Thyroid gland (tissue), 4 donors: ENCODE results near the gene XIAP.

ENCODE experiments used
- POLR2A ChIP-seq, 2 donors: fragments of 450-650 bp; IDR thresholded peaks; one replicate each; pipeline ENCODE4 v1.6.1; 2017; ENCODE audit warnings: antibody characterized with exemption in 2 of 2, mild to moderate bottlenecking in 2 of 2, moderate library complexity in 1 of 2
- TF ChIP-seq, protein P1 (sequence below), 6 experiments: fragments of 200-600 bp in 3 of 6; fragments of 450-650 bp in 3 of 6; sonication (generic) in 3 of 6; IDR thresholded peaks; one replicate each; pipeline ENCODE4 v1.5.1; 2016 to 2019; ENCODE audit warnings: antibody characterized with exemption in 6 of 6, mild to moderate bottlenecking in 2 of 6, inconsistent platforms in 1 of 6, moderate library complexity in 1 of 6

DNA sequence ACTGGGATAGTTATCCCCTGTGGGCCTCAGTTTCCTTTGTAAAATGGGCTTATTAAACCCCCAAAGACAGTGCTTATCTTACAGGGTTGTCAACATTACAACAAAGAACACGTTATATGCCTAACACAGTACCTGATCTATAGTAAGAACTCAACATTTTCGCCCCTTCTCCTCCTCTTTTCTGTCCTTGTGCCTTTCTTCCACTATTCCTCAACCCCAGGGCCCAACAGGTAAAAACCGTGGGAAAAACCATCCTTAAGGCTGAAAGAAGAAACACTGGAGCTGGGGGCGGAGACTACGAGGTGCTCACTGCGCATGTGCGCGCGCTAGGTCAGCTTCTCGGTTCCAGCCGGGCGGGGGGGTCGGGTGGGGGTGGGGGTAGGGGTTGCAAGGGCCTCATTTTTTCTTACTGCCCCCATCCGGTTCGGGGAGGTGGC is 426 bp upstream of the XIAP start:
- TF ChIP-seq, protein P1, sequence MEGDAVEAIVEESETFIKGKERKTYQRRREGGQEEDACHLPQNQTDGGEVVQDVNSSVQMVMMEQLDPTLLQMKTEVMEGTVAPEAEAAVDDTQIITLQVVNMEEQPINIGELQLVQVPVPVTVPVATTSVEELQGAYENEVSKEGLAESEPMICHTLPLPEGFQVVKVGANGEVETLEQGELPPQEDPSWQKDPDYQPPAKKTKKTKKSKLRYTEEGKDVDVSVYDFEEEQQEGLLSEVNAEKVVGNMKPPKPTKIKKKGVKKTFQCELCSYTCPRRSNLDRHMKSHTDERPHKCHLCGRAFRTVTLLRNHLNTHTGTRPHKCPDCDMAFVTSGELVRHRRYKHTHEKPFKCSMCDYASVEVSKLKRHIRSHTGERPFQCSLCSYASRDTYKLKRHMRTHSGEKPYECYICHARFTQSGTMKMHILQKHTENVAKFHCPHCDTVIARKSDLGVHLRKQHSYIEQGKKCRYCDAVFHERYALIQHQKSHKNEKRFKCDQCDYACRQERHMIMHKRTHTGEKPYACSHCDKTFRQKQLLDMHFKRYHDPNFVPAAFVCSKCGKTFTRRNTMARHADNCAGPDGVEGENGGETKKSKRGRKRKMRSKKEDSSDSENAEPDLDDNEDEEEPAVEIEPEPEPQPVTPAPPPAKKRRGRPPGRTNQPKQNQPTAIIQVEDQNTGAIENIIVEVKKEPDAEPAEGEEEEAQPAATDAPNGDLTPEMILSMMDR (IDR thresholded peaks at IDR 0.05), result no peak
- no peak for TF ChIP-seq POLR2A (IDR thresholded peaks at IDR 0.05)
